Activated T-cell treated with anti-CD3 and anti-CD28 coated beads, Interleukin-2, amount 50 U/mL, for 48 hours (primary cell): Measurements from ENCODE around the gene BAIAP2.

Experiments
- DNase-seq, 2 experiments: peaks; one replicate each; pipeline ENCODE4 v3.0.0-alpha.2; 2020

BAIAP2 gene

DNA sequence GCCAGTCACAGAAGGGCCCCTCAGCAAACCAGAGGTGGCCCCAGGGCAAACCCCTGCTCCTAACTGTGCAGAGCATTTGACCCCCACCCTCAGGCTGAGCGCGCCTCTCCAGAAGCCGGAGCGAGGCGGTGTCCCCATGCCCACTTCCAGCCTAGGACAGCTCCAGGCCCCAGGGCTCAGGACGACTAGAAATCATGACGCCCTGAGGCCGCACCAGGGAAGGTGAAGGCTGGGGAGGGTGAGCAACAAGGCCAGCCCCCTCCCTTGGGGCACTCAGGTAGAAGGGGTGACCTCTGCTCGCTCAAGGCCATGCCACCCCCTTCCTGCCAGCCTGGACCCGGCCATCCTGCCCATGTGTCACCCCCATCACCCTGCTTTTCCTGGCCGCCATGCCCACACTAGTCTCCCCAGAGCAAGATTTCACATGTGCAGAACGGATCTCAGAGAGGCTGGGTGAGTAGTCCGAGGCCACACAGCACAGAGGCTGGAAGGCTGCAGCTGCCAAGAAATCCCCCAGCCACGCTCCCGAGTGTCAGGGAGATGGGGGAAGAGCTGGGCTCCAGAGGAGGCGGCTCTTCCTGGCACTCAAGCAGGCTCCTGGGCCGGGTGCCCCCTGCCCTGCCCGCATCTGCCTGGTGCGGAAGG lies 128.2 kb downstream of the BAIAP2 start:
- DNase-seq, result no peak

- no peak for DNase-seq
Observed at GRCh38 chr17:81163703-81164370, 128.9 kb downstream of the BAIAP2 start.

- no peak for DNase-seq
Observed at GRCh38 chr17:81164371-81165245, 129.7 kb downstream of the BAIAP2 start.

GRCh38 chr17:81165246-81166032 lies 130.5 kb downstream of the BAIAP2 start, which contains the start of gene PVALEF:
Gene PVALEF, plus strand, starts transcription at chr17:81165507. Its CDS starts 15,720 bp downstream, at chr17:81181227.
- no peak for DNase-seq

DNA sequence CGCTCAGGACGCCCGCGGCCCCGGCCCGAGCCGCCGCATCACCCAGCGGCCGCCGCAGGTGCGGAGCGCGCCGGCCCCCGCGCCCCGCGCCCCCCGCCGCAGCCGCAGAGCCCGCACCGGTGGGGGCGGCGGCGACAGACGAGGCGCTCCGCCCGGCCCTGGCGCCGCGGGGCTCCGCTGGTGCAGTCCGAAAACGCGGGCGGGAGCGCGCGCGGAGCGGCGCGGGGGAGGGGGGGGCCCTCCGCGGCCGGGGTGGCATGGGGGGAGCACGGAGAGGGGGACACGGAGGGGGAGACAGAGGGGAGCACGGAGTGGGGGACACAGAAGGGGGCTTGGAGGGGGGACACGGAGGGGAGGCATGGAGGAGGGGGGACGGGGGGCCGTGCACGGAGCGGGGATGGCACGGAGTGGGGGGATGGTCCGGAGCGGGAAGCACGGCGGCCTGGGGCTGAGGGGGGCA lies 131.1 kb downstream of the BAIAP2 start, which contains the start of gene AATK:
TSS of gene AATK (minus strand) at position 189 of the 460 bp plus-strand sequence. CDS start 229 bp downstream, outside the sequence.
- DNase-seq, result no peak
